Neural crest cell (in vitro differentiated cells): ENCODE data around the gene SLC19A1. TPM values are rescaled to one million over a fixed set of nuclear protein-coding genes. Genes with fewer than 3 reads are reported as not detected.

Source experiments
- DNase-seq: peaks from one replicate; pipeline ENCODE4 v3.0.0; 2021; ENCODE audit warnings: low read depth, mixed read lengths, low spot score
- H3K27ac Mint-ChIP-seq: one replicate; pipeline ENCODE4 v1.8.0; 2021; ENCODE audit warnings: mild to moderate bottlenecking, mixed read lengths; ENCODE audit not compliant: unreplicated experiment
- H3K27me3 Mint-ChIP-seq: 2 replicates; pipeline ENCODE4 v1.8.0; 2021; ENCODE audit warnings: low read depth, mild to moderate bottlenecking, mixed read lengths
- H3K36me3 Mint-ChIP-seq: 2 replicates; pipeline ENCODE4 v1.8.0; 2021; ENCODE audit warnings: low read depth, mild to moderate bottlenecking, mixed read lengths
- H3K4me1 Mint-ChIP-seq: 2 replicates; pipeline ENCODE4 v1.8.0; 2021; ENCODE audit warnings: mixed read lengths
- H3K4me3 Mint-ChIP-seq: one replicate; pipeline ENCODE4 v1.8.0; 2021; ENCODE audit warnings: mild to moderate bottlenecking, mixed read lengths
- H3K9me3 Mint-ChIP-seq: 2 replicates; pipeline ENCODE4 v1.8.0; 2021; ENCODE audit warnings: mixed read lengths
- CTCF ChIP-seq: fragments of 200-600 bp; sonication (generic); conservative IDR thresholded peaks from 2 replicates; pipeline ENCODE4 v1.5.0; 2021; ENCODE audit warnings: antibody characterized with exemption, mild to moderate bottlenecking
- total RNA-seq: library from RNA; stranded (reverse); gene quantifications from 2 replicates; pipeline ENCODE4 v1.2.1, GENCODE V29; 2021

The SLC19A1 gene
- total RNA-seq, 1 donor from 2014 or later = 35.1 TPM

- no peak overlapping the region for H3K27ac Mint-ChIP-seq
- no peak for DNase-seq
- H3K4me3 Mint-ChIP-seq = no peak overlapping the region
- no peaks in the 10 kb centered on the region for H3K36me3 Mint-ChIP-seq
- TF ChIP-seq CTCF = no peak
- H3K27me3 Mint-ChIP-seq = no peaks in the 10 kb centered on the region
- H3K4me1 Mint-ChIP-seq = peaks cover 3% of the 10 kb centered on the region
- peaks cover 10% of the 10 kb centered on the region for H3K9me3 Mint-ChIP-seq
Observed at GRCh38 chr21:45451091-45451740, 91.0 kb downstream of the SLC19A1 start.

GRCh38 chr21:45450423-45451090 is 91.7 kb downstream of the SLC19A1 start:
- peaks cover 3% of the 10 kb centered on the region for H3K4me1 Mint-ChIP-seq
- no peaks in the 10 kb centered on the region for H3K36me3 Mint-ChIP-seq
- H3K27me3 Mint-ChIP-seq = no peaks in the 10 kb centered on the region
- no peak for TF ChIP-seq CTCF
- no peak for DNase-seq
- H3K4me3 Mint-ChIP-seq = no peak overlapping the region
- no peak overlapping the region for H3K27ac Mint-ChIP-seq
- peaks cover 12% of the 10 kb centered on the region for H3K9me3 Mint-ChIP-seq

- H3K27me3 Mint-ChIP-seq = no peaks in the 10 kb centered on the region
- H3K9me3 Mint-ChIP-seq = peaks cover 12% of the 10 kb centered on the region
- no peak overlapping the region for H3K27ac Mint-ChIP-seq
- no peak for TF ChIP-seq CTCF
- DNase-seq = no peak
- H3K36me3 Mint-ChIP-seq = no peaks in the 10 kb centered on the region
- H3K4me3 Mint-ChIP-seq = no peak overlapping the region
- H3K4me1 Mint-ChIP-seq = peaks cover 3% of the 10 kb centered on the region
Observed at GRCh38 chr21:45449658-45450422, 92.4 kb downstream of the SLC19A1 start.

GRCh38 chr21:45448810-45449657 is 93.2 kb downstream of the SLC19A1 start:
- Mint-ChIP-seq H3K27me3 (no peaks in the 10 kb centered on the region), H3K4me3 (no peak overlapping the region), H3K27ac (no peak overlapping the region), H3K4me1 (peaks cover 3% of the 10 kb centered on the region), H3K36me3 (no peaks in the 10 kb centered on the region), H3K9me3 (peaks cover 12% of the 10 kb centered on the region)
- DNase-seq = no peak
- TF ChIP-seq CTCF = no peak

GRCh38 chr21:45448283-45448809 is 93.9 kb downstream of the SLC19A1 start:
- no peak overlapping the region for H3K4me3 Mint-ChIP-seq
- H3K9me3 Mint-ChIP-seq = peaks cover 12% of the 10 kb centered on the region
- no peak for TF ChIP-seq CTCF
- H3K36me3 Mint-ChIP-seq = no peaks in the 10 kb centered on the region
- no peak for DNase-seq
- H3K27me3 Mint-ChIP-seq = no peaks in the 10 kb centered on the region
- peaks cover 3% of the 10 kb centered on the region for H3K4me1 Mint-ChIP-seq
- H3K27ac Mint-ChIP-seq = no peak overlapping the region
